Measurements from ENCODE around the gene TRIM67.
A peak's percentile ranks its signal among the peaks of the same experiment; 100 is the strongest.

The TRIM67 gene

DNA sequence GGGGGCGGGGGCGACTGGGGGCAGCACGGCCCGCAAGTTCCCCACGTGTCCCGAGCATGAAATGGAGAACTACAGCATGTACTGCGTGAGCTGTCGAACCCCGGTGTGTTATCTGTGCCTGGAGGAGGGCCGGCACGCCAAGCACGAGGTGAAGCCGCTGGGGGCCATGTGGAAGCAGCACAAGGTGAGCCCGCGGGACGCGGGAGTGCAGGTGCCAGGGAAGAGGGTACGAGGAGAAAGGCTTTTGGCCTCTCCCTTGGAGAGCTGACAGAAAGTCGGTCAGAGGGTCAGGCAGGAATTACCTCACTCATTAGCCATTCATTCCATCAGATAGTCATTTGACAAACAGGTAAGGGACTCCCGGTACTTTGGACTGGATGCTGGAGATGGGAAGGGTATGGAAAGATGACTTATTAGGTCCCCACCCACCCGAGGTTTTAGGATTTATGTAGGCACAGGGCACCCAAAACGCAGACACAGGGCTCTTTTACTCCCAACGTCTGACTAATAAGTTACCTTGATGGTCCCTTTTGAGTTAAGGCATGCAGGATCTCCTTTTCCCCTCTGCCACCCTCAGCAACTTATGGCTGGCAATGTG lies 2.1 kb downstream of the TRIM67 start:
- Histone ChIP-seq H3K4me2 (no peak overlapping the region), H3K27ac (no peak overlapping the region), H3K4me3 (IDR thresholded peaks at IDR 0.05; ENCODE audit: insufficient read depth, low read depth, low read length) (no peak overlapping the region), H3K4me1 (ENCODE audit: low read depth, poor library complexity, severe bottlenecking) (peaks cover 7% of the 10 kb centered on the region), H2AFZ (ENCODE audit: low read depth) (no peak overlapping the region), H3K36me3 (ENCODE audit: insufficient read depth) (no peaks in the 10 kb centered on the region), H3K9ac (no peak overlapping the region), H3K79me2 (ENCODE audit: insufficient read depth, low read depth) (no peaks in the 10 kb centered on the region), H3K27me3 (ENCODE audit: insufficient read depth, low read depth) (no peaks in the 10 kb centered on the region), H4K20me1 (ENCODE audit: insufficient read depth) (no peaks in the 10 kb centered on the region)
- TF ChIP-seq, protein P1, sequence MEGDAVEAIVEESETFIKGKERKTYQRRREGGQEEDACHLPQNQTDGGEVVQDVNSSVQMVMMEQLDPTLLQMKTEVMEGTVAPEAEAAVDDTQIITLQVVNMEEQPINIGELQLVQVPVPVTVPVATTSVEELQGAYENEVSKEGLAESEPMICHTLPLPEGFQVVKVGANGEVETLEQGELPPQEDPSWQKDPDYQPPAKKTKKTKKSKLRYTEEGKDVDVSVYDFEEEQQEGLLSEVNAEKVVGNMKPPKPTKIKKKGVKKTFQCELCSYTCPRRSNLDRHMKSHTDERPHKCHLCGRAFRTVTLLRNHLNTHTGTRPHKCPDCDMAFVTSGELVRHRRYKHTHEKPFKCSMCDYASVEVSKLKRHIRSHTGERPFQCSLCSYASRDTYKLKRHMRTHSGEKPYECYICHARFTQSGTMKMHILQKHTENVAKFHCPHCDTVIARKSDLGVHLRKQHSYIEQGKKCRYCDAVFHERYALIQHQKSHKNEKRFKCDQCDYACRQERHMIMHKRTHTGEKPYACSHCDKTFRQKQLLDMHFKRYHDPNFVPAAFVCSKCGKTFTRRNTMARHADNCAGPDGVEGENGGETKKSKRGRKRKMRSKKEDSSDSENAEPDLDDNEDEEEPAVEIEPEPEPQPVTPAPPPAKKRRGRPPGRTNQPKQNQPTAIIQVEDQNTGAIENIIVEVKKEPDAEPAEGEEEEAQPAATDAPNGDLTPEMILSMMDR (conservative IDR thresholded peaks at IDR 0.05; ENCODE audit: low read depth, low read length): no peak

DNA sequence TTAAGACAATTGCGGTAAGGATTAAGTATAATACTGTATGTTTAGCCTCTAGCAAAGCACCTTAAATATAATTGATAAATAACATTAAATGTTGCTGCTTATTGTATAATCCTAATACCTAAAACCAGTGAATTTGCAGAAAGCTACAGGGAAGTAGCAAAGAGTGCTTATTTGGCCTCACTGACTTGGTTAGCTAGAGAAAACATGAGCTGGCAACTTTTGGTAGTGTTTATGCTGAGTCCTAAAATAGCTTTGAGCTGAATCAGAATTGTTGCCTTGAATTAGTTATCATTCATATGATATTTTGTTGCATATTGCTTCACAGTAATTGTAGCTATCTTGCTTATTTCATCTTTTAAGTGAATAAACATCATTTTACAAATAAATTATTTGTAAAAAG lies 3.5 kb downstream of the TRIM67 start:
- TF ChIP-seq, protein P1 (conservative IDR thresholded peaks at IDR 0.05; ENCODE audit: low read depth, low read length): no peak
- Histone ChIP-seq H3K4me3 (IDR thresholded peaks at IDR 0.05; ENCODE audit: insufficient read depth, low read depth, low read length) (no peak overlapping the region), H3K4me1 (ENCODE audit: low read depth, poor library complexity, severe bottlenecking) (peaks cover 7% of the 10 kb centered on the region), H3K4me2 (no peak overlapping the region; the same call in 1 of the 2 replicates), H3K27ac (peak overlapping the region; percentile 7; the same call in 1 of the 2 replicates), H2AFZ (ENCODE audit: low read depth) (no peak overlapping the region), H4K20me1 (ENCODE audit: insufficient read depth) (no peaks in the 10 kb centered on the region), H3K9ac (no peak overlapping the region), H3K36me3 (ENCODE audit: insufficient read depth) (no peaks in the 10 kb centered on the region), H3K79me2 (ENCODE audit: insufficient read depth, low read depth) (no peaks in the 10 kb centered on the region), H3K27me3 (ENCODE audit: insufficient read depth, low read depth) (no peaks in the 10 kb centered on the region)

DNA sequence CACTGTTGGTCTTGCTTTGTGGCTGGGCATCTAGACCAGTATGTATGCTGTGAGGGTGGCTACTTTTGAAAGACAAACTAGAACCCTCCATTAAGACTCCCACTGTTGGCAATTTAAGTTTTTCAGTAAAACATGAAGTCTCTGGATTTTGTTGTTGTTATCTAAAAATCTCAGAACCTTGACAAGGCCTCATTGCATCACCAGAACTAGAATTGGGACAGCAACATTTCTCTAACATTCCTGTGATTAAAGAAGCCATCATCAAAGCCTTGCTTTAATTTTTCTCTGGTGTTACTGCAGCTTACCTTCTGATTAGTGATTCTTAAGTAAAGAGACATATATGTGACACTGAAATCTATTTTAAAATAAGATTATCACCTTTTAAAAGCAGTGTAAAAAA lies 4.5 kb downstream of the TRIM67 start:
- H3K79me2 ChIP-seq (ENCODE audit: insufficient read depth, low read depth): no peaks in the 10 kb centered on the region
- H3K4me2 ChIP-seq: no peak overlapping the region
- no peak overlapping the region for H3K27ac ChIP-seq
- H3K4me3 ChIP-seq (IDR thresholded peaks at IDR 0.05; ENCODE audit: insufficient read depth, low read depth, low read length): no peak overlapping the region
- no peaks in the 10 kb centered on the region for H3K27me3 ChIP-seq (ENCODE audit: insufficient read depth, low read depth)
- H3K9ac ChIP-seq: no peak overlapping the region
- H3K4me1 ChIP-seq (ENCODE audit: low read depth, poor library complexity, severe bottlenecking): peaks cover 7% of the 10 kb centered on the region
- H2AFZ ChIP-seq (ENCODE audit: low read depth): no peak overlapping the region
- no peaks in the 10 kb centered on the region for H4K20me1 ChIP-seq (ENCODE audit: insufficient read depth)
- no peaks in the 10 kb centered on the region for H3K36me3 ChIP-seq (ENCODE audit: insufficient read depth)
- TF ChIP-seq, protein P1 (conservative IDR thresholded peaks at IDR 0.05; ENCODE audit: low read depth, low read length): no peak

DNA sequence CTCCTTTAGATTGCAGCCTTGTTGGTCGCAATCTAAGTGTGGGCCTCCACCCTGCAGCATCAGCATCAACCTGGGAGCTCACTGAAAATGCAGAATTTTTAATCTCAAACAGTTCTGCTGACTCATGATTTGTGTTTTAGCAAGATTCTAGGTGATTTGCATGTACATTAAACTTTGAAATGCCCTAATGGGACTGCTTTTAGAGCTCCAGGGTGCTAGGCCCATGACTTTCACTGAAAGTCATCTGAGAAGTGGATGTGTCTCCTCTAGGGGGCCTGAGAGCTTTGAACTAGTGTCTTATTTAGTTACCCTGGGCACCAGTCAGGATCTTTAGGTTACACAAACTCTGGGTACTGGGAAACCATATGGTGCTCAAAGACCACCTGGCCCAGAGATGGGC lies 9.0 kb downstream of the TRIM67 start:
- no peaks in the 10 kb centered on the region for H3K79me2 ChIP-seq (ENCODE audit: insufficient read depth, low read depth)
- no peaks in the 10 kb centered on the region for H3K36me3 ChIP-seq (ENCODE audit: insufficient read depth)
- no peaks in the 10 kb centered on the region for H4K20me1 ChIP-seq (ENCODE audit: insufficient read depth)
- no peaks in the 10 kb centered on the region for H3K4me1 ChIP-seq (ENCODE audit: low read depth, poor library complexity, severe bottlenecking)
- no peaks in the 10 kb centered on the region for H3K27me3 ChIP-seq (ENCODE audit: insufficient read depth, low read depth)
- H3K4me2 ChIP-seq: no peak overlapping the region
- H3K4me3 ChIP-seq (IDR thresholded peaks at IDR 0.05; ENCODE audit: insufficient read depth, low read depth, low read length): no peak overlapping the region
- TF ChIP-seq, protein P1 (conservative IDR thresholded peaks at IDR 0.05; ENCODE audit: low read depth, low read length): no peak
- no peak overlapping the region for H3K9ac ChIP-seq
- H3K27ac ChIP-seq: no peak overlapping the region
- no peak overlapping the region for H2AFZ ChIP-seq (ENCODE audit: low read depth)
